Lower leg skin (tissue), 4 donors: ENCODE measurements around the gene RAB8A. TPM values are rescaled to one million over a fixed set of nuclear protein-coding genes. Genes with fewer than 3 reads are reported as not detected.
"Not testable (repeated sequence)": the region's sequence is repeated elsewhere in the genome, so short reads cannot be mapped to it uniquely, and the experiment has no call there.

ENCODE experiments used
- DNase-seq, 2 donors: peaks; one replicate each; pipeline ENCODE4 v3.0.0-alpha.2; 2019; ENCODE audit warnings: low spot score in 2 of 2
- H3K4me3 ChIP-seq: fragments of 200-600 bp; sonication (generic); 2 replicates; pipeline ENCODE4 v1.5.1; 2017; ENCODE audit warnings: mild to moderate bottlenecking, low read depth; ENCODE audit not compliant: poor library complexity, severe bottlenecking
- CTCF ChIP-seq, 3 donors: fragments of 450-650 bp; IDR thresholded peaks; one replicate each; pipeline ENCODE4 v1.5.1; 2016; ENCODE audit warnings: antibody characterized with exemption in 3 of 3, mild to moderate bottlenecking in 3 of 3, moderate library complexity in 2 of 3
- POLR2A ChIP-seq, 2 donors: fragments of 450-650 bp; IDR thresholded peaks; one replicate each; pipeline ENCODE4 v1.6.1; 2016 to 2017; ENCODE audit warnings: antibody characterized with exemption in 2 of 2, mild to moderate bottlenecking in 1 of 2, moderate library complexity in 1 of 2
- WGBS, 2 donors: methylation state at CpG; one replicate each; pipeline ENCODE4 v1.1.5; 2018; 5-methylcytosine and 5-hydroxymethylcytosine counted together
- intact Hi-C: fragments of 100-400 bp; cut with DNase I; formaldehyde crosslinking; loops from one replicate; pipeline ENCODE4 v1.15.0; 2023; ENCODE audit warnings: low total_unique reads
- total RNA-seq, 4 donors: library from RNA; depleted of rRNA; stranded (reverse); fragments of >200 nt; gene quantifications; one replicate each; pipeline ENCODE4 v1.1.0, GENCODE V29; 2016

The RAB8A gene
- total RNA-seq, 4 donors from 2014 or later, result 43.3 to 58.2 (median 50.8) TPM

DNA sequence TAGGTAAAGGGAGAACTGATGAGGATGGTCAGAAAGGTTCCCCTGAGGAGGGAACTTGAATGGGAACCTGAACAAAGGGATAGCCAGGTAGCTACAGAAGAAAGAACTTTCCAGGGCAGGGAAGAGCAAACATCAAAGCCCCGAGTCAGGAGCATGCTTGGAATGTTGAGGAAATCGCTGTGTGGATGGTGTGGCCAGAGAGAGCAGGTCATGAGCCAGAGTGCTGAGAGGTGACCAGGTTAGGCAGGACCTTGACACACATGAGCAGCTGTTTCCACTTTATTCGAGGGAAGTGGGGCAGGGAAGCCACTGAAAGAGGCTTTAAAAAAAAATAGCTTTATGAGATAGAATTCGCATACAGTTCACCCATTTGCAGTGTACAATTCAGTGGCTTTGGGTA is 4.4 kb downstream of the RAB8A start:
- no peak for TF ChIP-seq CTCF (IDR thresholded peaks at IDR 0.05)
- TF ChIP-seq POLR2A (IDR thresholded peaks at IDR 0.05), result no peak
- intact Hi-C loops, result loop anchor here (10.0 kb wide), 1 partner anchor 69 kb away; the partner anchor contains the start of gene FAM32A
- H3K4me3 ChIP-seq, result no peak overlapping the region
- no peak for DNase-seq
- WGBS, 2 donors, result 73 to 77% methylated on average over 4 of the region's 4 CpGs

DNA sequence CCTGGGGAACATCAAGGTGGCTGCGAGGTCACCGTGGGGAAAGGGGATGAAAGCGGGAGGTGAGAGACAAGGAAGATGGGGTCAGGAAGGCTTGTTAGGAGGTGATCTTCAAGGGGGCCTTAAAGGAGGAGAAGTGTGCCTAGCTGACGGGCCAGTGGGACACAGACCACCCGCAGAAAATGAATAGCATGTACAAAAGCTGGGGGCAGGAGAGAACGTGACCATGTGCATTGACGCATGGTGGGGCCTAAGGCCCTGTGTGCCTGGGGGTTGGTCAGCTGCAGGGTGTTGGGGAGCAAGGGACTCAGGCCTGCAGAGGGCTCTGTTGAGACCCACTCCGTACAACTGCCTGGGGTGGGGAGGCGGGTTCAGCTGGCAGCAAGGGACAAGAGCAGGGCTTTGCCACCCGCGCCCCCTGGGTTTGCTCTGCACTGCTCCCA is 5.9 kb downstream of the RAB8A start:
- intact Hi-C loops, result loop anchor here (10.0 kb wide), 1 partner anchor 67 kb away; the partner anchor contains the start of gene FAM32A
- H3K4me3 ChIP-seq, result no peak overlapping the region
- 84 to 93% methylated on average over 9 to 11 of the region's 11 CpGs for WGBS, 2 donors
- DNase-seq, result no peak
- TF ChIP-seq CTCF (IDR thresholded peaks at IDR 0.05) (no peak), POLR2A (IDR thresholded peaks at IDR 0.05) (no peak)

DNA sequence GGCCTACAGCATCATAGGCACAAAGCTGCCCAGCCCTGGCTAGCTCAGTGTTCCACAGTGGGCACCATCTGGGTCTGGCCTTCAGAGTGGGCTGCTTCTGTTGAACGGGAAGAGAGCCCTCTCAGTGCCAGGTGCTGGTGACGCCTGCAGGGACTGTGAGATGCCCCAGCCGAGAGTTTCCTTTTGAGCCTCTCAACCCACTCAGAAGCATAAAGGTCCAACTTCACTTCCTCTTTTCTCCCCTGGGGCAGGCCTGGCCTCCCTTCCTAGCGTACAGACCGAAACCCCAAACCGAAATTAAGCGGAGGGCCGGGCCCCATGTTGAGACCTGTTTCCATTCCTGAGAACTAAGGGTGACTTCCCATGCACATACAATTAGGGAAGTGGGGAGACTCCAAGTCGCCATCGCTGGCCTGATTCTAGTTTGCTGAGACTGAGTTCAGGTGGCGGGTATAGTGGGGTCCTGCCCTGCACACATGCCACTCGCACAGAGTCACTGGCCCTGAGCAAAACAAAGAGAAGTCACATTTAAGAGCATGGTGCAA is 6.9 kb downstream of the RAB8A start:
- TF ChIP-seq POLR2A (IDR thresholded peaks at IDR 0.05), result no peak
- TF ChIP-seq CTCF (IDR thresholded peaks at IDR 0.05), result no peak
- intact Hi-C loops, result loop anchor here (10.0 kb wide), 1 partner anchor 66 kb away; the partner anchor contains the start of gene FAM32A
- WGBS, 2 donors, result 80 to 81% methylated on average over 11 to 12 of the region's 12 CpGs
- no peak overlapping the region for H3K4me3 ChIP-seq
- peak in 1 of 2 donors; percentile 87 for DNase-seq

GRCh38 chr19:16119075-16119857 is 7.6 kb downstream of the RAB8A start:
- H3K4me3 ChIP-seq, result not testable (repeated sequence)
- intact Hi-C loops, result loop anchor here (10.0 kb wide), 1 partner anchor 66 kb away; the partner anchor contains the start of gene FAM32A

GRCh38 chr19:16121141-16121540 is 9.5 kb downstream of the RAB8A start:
- intact Hi-C loops, result no loop called here
- no peak for DNase-seq
- TF ChIP-seq POLR2A (IDR thresholded peaks at IDR 0.05), result no peak
- TF ChIP-seq CTCF (IDR thresholded peaks at IDR 0.05), result no peak
- no peak overlapping the region for H3K4me3 ChIP-seq
- 57 to 85% methylated on average over 4 to 5 of the region's 5 CpGs for WGBS, 2 donors

More at GRCh38 chr19:16119075-16119857, 7.6 kb downstream of the RAB8A start:
- DNase-seq, result not testable (repeated sequence)
- 87 to 88% methylated on average over 19 of the region's 19 CpGs for WGBS, 2 donors

DNA sequence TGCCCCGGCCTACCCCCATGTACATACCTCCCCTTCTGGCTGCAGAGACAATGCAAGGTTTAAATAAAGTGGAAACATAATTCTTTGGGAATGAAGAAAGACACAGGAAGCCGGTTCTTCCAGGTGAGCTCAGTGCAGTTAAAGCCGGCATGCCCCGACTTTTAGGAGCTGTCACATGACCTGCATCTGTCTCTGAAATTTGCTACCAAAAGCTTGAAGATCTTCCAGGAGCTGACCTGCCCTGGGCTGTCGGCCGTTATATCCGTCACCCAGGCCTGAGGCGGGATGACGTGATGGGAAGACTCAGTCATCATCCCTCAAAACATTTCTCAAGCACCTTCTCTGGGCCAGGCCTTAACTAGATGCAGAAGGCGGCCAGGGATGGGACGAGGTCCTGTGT is 10.3 kb downstream of the RAB8A start:
- DNase-seq, result peak in 1 of 2 donors; percentile 26
- intact Hi-C loops, result no loop called here
- TF ChIP-seq POLR2A (IDR thresholded peaks at IDR 0.05) (no peak), CTCF (IDR thresholded peaks at IDR 0.05) (no peak)

More for the DNA sequence above, 10.3 kb downstream of the RAB8A start:
- no peak overlapping the region for H3K4me3 ChIP-seq
- 60 to 67% methylated on average over 11 of the region's 11 CpGs for WGBS, 2 donors
